HG02981 (cell line): ENCODE measurements around the gene RBBP8.
"Not testable (repeated sequence)": the region's sequence is repeated elsewhere in the genome, so short reads cannot be mapped to it uniquely, and the experiment has no call there.

Experiments used
- ATAC-seq: cut with Tn5 transposase; IDR thresholded peaks from one replicate; pipeline ENCODE4 v1.9.1; 2021; ENCODE audit warnings: mild to moderate bottlenecking, moderate library complexity; ENCODE audit not compliant: unreplicated experiment

The RBBP8 gene

DNA sequence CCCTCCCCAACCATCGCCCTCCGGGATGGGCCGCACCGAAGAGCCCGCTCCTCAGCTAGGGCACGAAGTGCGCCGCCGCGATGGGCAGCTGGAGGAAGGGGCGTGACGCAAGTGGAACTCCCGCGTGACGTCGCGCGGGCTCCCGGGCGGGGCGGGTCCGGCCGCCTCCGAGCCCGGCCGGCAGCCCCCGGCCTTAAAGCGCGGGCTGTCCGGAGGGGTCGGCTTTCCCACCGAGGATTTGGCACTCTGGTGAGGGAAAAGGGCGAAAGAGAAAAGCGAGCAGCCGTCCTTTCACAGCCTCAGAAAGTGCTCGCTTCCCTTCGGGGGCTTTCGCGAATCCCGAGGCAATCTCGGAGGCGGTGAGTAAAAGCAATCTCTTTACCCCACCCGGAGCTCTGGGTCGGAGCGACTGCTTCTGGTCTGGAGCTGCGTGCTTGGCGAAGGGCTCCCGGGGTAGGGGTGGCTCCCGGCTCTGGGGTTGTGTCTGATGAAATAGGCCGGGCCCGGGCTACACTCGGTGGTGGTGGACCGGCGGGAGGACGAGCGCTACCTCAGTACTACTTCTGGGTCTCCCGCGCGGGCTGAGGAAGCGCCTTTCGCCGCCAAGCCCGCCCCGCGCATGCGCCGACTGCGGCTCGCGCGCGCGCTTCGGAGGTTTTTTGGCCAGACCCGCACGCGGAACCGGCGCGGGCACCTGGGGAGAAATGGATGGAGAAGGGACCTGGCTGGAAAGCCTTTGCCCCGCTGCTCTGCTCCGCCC lies at the start of gene RBBP8:
RBBP8 (plus strand) TSS at position 123 of the 760 bp plus-strand sequence. CDS start 3,524 bp downstream, outside the sequence.
- ATAC-seq: peak; percentile 77

DNA sequence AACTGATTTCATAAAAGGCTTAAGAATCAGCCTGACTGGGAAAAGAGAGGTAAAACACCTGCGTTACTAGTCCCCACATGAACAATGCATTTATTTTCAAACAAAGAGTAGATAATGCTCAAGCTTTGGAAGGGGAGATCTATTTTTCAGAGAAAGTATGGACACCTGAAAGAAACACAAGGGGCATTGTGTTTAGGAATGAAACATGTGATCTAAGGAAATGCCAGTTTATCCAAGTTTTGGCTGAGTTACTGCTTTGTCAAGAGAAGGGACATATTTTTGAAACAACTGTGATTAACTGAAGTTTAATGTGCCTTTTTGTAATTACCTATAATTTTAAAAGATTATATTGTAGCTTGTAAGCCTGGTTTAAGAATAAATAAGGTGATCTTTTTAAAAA lies 49.3 kb upstream of the RBBP8 start:
- ATAC-seq: no peak

DNA sequence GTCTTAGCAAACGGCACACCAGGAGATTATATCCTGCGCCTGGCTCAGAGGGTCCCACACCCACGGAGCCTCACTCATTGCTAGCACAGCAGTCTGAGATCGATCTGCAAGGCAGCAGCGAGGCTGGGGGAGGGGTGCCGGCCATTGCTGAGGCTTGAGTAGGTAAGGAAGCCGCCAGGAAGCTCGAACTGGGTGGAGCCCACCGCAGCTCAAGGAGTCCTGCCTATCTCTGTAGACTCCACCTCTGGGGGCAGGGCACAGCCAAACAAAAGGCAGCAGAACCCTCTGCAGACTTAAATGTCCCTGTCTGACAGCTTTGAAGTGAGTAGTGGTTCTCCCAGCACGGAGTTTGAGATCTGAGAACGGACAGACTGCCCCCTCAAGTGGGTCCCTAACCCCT lies 47.4 kb upstream of the RBBP8 start:
- not testable (repeated sequence) for ATAC-seq

DNA sequence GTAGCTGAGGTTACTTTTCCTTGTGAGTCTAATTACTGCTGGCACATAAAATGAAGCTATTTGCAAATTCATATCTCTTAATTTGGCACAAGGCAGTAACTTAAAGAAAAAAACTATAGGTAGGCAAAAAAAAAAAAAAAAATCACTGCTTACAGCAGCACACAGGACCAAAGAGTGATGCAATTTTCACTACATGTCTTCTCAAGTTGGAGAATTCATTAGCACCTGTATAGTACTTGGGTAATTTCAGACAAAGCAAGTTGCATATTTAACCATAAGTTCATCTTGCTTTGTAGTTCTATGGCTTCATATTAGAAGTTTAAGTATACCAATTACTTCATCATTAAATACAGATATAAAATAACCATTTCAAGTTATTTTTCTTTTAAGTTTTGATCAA lies 33.7 kb upstream of the RBBP8 start:
- no peak for ATAC-seq

DNA sequence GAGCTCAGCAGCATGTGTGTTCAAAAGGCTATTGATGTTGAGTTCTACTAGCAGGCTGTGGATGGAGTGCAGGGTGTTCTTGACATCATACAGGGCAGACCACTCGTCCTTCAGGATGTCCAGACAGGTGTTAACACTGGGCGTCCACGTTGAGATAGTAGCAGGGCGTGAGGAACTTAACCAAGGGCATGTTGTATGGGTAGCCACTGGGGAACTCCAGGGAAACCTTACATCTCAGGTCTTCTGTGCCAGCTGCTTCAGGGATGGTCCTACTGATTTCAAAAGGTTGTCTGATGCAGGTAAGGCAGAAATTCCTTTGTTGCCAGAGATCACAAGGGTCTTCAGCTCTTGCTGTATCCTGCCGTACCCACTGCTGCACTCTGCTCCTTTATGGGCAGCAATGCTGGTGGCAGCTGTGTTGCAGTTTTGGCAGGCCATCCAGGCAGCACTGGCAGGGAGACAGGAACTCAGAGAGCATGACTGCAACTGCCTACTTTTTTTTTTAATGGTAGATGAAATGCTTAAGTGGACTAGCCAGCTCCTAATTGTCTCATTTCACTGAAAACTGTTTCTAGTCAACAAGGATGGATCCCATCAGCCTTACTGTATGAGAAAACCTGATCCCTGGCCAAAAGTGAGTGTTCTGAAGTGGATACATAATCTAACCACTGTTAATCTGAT lies 32.4 kb upstream of the RBBP8 start:
- ATAC-seq: no peak

DNA sequence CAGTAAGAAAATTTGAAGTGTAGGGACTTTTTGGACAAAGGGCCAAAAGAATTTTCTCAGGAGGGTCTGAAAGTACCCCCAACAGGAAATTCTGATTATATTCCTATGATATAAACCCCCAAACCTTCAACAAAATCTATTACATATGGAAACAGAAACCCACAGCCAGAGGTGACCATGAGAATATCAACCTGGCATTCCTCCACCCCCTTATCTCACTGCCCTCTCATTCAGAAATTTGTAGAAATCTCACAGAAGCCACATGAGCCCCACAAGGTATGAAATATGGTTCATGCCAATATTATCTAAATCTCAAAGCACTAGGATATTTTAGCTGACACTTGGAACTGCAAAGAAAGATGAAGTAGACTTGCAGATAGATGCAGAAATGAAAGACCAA lies 31.0 kb upstream of the RBBP8 start:
- no peak for ATAC-seq

DNA sequence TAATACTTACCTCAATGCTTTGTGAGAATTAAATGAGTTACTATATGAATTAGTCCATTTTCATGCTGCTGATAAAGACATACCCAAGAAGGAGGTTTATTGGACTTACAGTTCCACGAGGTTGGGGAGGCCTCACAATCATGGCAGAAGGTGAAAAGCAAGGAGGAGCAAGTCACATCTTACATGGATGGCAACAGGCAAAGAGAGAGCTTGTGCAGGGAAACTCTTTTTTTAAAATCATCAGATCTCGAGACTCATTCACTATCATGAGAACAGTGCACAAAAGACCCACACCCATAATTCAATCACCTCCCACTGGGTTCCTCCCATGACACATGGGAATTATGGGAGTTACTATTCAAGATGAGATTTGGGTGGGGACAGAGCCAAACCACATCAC lies 29.9 kb upstream of the RBBP8 start:
- not testable (repeated sequence) for ATAC-seq

DNA sequence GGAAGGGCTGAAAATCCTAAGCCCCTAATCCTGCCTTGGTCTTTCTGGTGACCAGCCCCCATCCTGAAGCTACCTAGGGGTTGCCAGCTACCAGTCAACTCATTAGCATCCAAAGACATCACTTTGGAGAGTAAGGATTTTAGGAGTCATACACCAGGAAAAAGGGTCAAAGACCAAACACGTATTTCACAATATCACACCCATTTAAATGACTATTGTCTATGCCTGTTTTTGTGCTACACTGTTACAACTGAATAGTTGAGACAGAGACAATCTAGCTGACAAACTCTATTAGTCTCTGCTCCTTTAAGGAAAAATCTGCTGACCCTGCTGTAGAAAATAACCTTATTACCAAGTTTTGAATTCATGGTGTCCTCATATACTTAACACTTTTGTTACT lies 21.0 kb upstream of the RBBP8 start:
- no peak for ATAC-seq

DNA sequence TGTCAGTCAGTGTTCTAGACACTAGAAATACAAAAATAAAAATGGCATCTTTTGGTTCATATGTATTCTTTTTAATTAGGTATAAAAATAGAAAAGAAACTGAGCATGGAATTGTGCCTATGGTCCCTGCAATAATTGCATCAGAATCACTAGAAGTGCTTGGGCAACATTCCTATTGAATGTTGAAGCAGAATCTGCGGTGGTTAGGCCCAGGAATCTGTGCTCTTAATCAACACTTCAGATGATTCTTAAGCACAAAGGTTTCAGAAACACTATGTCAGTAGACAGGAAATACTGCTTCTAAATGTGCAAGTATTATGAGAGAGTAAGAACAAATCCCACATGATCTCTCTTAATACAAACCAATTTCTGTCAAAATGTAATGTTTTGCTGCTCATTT lies 20.3 kb upstream of the RBBP8 start:
- ATAC-seq: no peak

DNA sequence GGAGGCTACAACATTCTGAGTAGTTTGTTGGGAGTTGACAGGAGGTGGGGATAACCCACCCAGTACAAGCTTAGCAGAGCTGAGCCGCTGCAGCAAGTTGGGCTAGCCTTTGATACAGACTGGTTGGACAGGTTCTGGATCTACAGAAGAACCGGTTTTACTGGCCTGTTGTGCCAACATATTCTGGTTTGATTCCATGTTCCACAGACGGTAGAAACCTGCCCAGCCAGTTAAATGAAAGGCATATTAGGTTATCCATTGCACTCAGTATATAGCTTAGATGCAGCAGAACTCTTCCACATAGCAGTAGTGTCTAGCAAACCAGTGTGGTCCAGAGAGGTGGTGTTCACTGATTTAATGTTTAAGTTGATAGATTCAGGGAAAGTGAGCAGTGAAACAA lies 19.3 kb upstream of the RBBP8 start:
- no peak for ATAC-seq

DNA sequence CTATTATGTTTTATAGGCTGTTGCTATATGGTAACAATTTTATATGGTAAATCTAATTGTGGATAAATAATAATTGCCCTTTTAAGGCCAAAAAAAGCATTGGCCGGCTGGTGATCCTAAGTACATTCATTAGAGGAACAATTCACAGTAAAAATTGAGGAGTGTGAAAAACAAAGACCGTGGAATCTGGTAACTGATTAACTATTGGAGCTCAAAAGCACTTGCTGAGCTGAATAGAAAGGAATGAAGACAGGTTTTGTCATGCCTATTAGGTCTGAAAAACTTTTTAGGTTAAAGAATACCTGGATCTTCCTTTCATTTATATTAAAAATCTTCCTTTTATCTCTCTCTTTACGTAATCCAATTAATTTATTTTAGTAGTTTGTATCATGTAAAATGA lies 18.5 kb upstream of the RBBP8 start:
- no peak for ATAC-seq

DNA sequence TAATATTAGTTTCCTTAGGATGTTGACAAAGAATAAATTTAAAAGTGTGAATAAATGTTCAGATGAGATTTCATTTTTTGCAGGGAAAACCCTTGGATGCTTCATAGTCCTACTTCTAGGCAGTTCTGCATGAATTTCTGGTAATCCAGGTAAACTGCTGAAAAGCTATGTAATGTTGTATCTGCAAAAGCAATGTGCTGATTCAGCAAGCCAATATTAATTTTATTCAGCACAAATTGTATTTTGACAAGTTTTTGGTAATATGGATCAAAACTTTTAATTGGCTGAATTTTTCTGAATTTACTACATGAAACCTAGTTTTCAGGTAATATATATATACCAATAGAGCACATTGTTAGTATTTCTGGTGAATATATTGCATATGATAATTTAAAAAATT lies 17.8 kb upstream of the RBBP8 start:
- no peak for ATAC-seq

DNA sequence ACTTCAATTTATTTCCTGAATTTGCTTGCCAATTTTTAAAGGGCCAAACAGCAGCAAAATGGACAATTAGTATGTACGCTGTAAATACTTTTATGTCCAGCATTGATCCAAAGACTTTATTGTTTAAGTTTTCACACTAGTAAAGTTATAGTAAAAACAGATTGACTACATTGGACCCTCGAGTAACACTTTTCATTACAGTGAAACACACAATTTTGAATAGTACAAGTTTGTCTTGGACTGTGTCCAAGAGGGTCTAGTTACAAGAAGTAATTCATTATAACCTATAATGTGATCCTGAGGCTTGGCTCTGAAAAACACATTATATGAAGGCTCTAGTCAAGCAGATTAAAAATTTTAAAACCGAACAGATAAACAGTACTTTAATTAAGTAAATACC lies 11.4 kb upstream of the RBBP8 start:
- ATAC-seq: no peak

DNA sequence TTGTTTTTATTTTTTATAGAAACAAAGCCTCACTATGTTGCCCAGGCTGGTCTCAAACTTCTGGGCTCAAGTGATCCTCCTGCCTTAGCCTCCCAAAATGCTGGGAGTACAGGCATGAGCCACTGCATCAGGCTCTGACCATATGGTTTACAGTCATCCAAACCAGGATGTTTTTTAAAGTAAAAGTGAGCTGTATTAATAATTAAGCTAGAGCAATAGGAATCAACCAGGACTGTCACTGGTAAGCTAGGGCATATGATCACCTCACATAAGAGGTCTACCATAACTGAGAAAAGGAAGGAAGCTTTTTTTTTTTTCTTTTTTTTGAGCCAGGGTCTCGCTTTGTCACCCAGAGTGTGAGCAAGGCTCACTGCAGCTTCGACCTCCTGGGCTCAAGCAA lies 8.5 kb upstream of the RBBP8 start:
- no peak for ATAC-seq

DNA sequence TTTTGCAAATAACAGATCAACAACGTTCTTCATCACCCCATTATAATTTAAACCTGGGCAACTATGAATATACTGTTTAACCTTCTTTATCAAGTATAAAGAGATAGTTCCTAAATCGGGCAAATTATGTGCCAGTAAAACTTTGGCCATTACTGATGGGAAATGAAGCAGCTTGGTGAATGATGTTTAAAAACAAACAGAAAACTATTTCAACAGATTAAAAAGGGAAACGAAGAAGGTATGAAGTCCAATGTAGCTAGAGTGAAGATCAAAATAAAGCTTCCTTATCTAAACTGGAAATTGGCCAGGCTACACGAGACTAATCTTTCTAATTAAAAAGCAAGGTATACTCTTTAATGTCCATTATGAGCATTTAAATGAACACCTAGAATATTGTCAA lies 6.7 kb upstream of the RBBP8 start:
- no peak for ATAC-seq

DNA sequence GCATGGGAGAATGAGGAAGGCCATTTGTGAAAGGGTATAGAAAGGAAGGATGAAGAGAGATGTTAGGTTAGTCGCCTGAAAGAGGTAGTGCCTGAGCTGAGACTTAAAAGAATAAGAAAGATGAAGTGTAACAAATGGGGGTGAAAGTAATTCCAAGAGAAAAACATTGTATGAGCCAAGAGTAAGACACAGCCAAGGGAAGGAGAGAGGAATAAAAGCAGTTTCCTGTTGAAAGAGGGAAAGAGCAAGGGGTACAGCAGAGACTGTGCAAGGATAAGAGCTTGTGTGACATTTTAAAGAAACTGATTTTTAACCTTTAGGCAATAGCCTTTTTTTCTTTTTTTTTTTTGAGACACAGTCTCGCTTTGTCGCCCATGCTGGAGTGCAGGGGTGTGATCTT lies 4.8 kb upstream of the RBBP8 start:
- ATAC-seq: no peak

DNA sequence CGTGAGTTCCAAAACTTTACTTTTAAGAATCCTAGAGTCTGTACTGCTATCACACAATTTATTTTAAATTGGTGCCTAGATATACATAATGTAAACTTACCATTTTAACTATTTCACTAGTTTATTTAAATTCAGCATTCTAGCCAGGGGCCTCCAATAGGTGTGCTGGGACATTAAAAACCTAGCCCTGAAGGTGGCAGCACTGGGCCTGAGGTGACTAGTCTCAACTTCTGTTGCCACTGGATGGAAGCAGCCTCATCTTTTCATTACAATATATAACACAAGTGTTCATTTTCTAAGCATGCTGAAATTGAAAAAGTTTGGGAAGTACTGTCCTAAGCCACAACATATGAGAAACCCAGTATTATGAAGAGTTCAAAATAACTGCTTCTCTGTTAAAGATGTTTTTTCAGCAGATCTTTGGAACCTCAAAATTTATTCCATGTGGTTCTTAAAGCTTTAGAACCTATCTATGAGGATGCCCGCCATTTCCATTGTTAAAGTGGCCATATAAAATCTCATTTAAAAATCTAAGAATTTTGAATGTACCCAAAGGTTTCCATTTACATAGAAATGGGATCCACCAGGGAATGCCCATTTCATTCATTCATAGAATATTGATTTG lies 2.9 kb upstream of the RBBP8 start:
- no peak for ATAC-seq

DNA sequence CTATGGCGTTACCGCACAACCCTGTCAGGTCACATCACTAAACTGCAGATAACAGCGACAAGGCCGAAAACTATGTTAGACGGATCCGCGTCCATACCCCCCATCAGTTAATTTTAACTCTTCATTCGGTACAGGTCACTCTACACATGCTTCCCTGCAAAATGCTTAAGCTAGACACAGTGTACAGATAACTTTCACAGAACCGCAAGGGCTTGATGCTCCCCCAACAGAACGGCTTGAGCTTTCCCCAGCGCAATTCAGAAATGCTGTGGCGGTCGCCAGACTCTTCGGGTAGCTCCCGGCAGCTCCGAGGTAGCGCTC lies 283 bp upstream of the RBBP8 start:
- ATAC-seq: peak; percentile 31

DNA sequence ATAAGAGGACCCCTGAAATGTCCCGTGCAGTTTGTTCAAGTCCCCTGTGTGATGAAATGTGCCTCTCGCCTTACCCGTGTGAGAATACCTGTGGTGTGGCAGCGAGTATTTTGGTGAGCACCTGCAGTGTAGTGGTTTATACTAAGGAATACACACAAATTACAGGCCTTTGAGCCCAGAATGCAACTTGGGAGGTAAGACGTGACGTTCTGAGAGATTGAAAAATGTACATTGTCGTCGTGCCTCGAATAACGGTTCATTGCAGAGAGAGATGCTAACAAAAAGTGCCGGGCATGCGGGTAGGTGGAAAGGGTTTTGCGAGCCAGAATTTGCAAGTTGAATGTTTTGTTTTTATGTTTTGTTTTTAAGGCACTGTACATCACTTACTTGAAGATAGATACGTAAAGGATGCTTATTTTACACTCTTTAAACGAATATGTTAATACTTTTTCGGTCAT lies 867 bp downstream of the RBBP8 start:
- peak; percentile 21 for ATAC-seq

DNA sequence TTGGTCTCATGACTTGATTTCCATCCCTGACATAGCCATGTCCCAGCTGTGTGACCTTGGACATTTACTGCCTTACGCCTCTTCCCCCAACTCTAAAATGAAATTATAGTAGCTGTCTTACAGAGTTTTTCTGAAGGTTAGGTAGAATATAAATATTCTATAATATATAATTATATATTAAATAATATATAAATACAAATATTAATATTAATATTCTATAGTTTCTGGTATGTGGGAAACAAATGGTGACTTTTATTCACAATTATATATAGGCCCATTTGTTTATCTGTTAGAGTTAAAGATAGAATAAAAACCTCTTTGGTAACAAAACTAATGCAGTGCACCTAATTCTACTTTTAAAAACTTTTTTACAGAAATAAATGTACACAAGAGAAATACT lies 1.7 kb downstream of the RBBP8 start:
- no peak for ATAC-seq

DNA sequence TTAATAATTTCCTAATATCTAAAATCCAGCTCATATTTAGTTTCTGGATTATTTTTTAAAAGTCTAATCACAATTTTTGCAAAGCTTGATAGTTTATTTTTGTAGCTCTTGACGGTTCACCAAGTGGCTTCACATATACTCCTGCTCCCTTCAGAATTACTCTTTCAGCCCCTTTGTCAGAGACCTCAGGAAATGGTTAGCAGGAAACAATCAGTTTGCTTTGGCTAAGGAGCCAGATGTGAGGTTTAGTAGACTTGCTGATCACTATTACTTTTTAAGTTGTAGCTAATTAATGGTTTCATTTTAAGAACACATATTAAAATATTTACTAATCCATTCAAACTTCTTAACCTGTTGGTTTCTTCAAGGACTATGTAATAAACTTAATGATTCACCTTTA lies 2.3 kb downstream of the RBBP8 start:
- ATAC-seq: no peak

DNA sequence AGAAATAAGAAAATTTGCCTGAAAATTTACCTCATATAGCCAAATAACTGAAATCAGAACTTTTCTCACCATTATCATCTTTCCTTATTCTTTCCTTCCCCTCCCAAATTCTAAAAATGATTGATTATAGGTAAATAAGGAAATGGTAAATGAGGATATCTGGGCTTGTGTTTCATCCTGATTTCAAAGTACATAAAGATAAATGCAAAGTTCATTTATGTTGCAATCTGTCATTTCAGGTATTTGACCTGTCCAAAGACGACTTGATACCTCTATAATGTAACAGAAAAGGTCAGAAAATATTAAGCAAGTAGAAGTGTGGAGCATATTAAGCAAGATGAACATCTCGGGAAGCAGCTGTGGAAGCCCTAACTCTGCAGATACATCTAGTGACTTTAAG lies 3.4 kb downstream of the RBBP8 start:
- ATAC-seq: no peak
